HCT116 (cell line): Measurements from ENCODE around the gene DBNDD2. TPM values are rescaled to one million over a fixed set of nuclear protein-coding genes. Genes with fewer than 3 reads are reported as not detected.
A peak's percentile ranks its signal among the peaks of the same experiment; 100 is the strongest.

Experiments
- ATAC-seq: fragments of 200-7000 bp; cut with Tn5 transposase; 2 replicates; pipeline ENCODE4 v1.9.1; 2020; ENCODE audit warnings: mild to moderate bottlenecking, moderate library complexity
- Bru-seq: library from RNA; stranded (reverse); fragments of 400-500 nt; gene quantifications from one replicate; lab custom pipeline; 2021; lab: Mats Ljungman, UMichigan
- BruChase-seq, 2 experiments: library from RNA; stranded (reverse); fragments of 400-500 nt; gene quantifications; one replicate each; lab custom pipeline; 2021; lab: Mats Ljungman, UMichigan
- BruUV-seq: library from RNA; stranded (reverse); fragments of 400-500 nt; replicated peaks from 2 replicates; lab custom pipeline; 2021; lab: Mats Ljungman, UMichigan
- CTCF ChIA-PET: fragments of 300-600 bp; sonication (Branson Sonifier 250); formaldehyde crosslinking; loops from one replicate; lab custom pipeline; 2021; ENCODE audit warnings: antibody characterized with exemption; lab: Charles Lee
- POLR2A ChIA-PET: fragments of 300-600, 350-600 bp; sonication (Branson Sonifier 250); formaldehyde crosslinking; loops from one replicate; lab custom pipeline; 2021; ENCODE audit warnings: antibody characterized with exemption; lab: Charles Lee
- RAD21 ChIA-PET, 2 experiments: fragments of 300-600 bp; sonication (Branson Sonifier 250); formaldehyde crosslinking; loops; one replicate each; lab custom pipeline; 2023; ENCODE audit warnings: low total read pairs in 2 of 2; ENCODE audit not compliant: uncharacterized antibody in 2 of 2, unreplicated experiment in 2 of 2, low non-redundant PET in 1 of 2; lab: Charles Lee
- DNase-seq: peaks from one replicate; pipeline ENCODE4 v3.0.0-alpha.2; 2010; ENCODE audit warnings: low read depth, low spot score
- H2AFZ ChIP-seq: fragments of 200-600 bp; shearing (Covaris generic), sonication (generic); 2 replicates; pipeline ENCODE4 v1.6.1; 2017; ENCODE audit warnings: low read depth, mixed run types, mixed read lengths, antibody characterized with exemption, low read length; ENCODE audit not compliant: poor library complexity, severe bottlenecking
- H3K27ac ChIP-seq: 2 replicates; pipeline ENCODE4 v1.5.1; 2012; ENCODE audit warnings: low read depth, low read length
- H3K27me3 ChIP-seq: fragments of 200-600 bp; sonication (generic); 2 replicates; pipeline ENCODE4 v1.6.1; 2016; ENCODE audit warnings: mixed run types, low read length, mixed read lengths; ENCODE audit not compliant: insufficient read depth
- H3K36me3 ChIP-seq, 2 experiments: fragments of 200-500 bp in 1 of 2; fragments of 200-600 bp in 1 of 2; sonication (Bioruptor generic) in 1 of 2; sonication (generic) in 1 of 2; 2 replicates each; pipeline versions ENCODE4 v1.5.1 to v1.6.1; 2014 to 2016; ENCODE audit warnings: low read length in 2 of 2, inconsistent platforms in 1 of 2, mixed read lengths in 1 of 2, mixed run types in 1 of 2; ENCODE audit not compliant: insufficient read depth in 2 of 2, control insufficient read depth in 1 of 2
- H3K4me1 ChIP-seq, 2 experiments: fragments of 200-600 bp in 1 of 2; sonication (generic) in 1 of 2; 2 replicates each; pipeline versions ENCODE4 v1.5.1 to v1.6.1; 2012 to 2017; ENCODE audit warnings: low read length in 2 of 2, inconsistent platforms in 1 of 2, mild to moderate bottlenecking in 1 of 2, mixed read lengths in 1 of 2, mixed run types in 1 of 2, moderate library complexity in 1 of 2; ENCODE audit not compliant: insufficient read depth in 2 of 2, control insufficient read depth in 1 of 2
- H3K4me2 ChIP-seq: fragments of 200-600 bp; sonication (generic); 2 replicates; pipeline ENCODE4 v1.6.1; 2017; ENCODE audit warnings: mixed run types, low read length, mixed read lengths
- H3K4me3 ChIP-seq, 2 experiments: fragments of 200-600 bp in 1 of 2; sonication (generic) in 1 of 2; replicated peaks in 1 of 2; 2 replicates each; pipeline ENCODE4 v1.5.1; 2011 to 2016; ENCODE audit warnings: low read length in 2 of 2, control low read depth in 1 of 2, low read depth in 1 of 2, mild to moderate bottlenecking in 1 of 2, mixed read lengths in 1 of 2, mixed run types in 1 of 2
- H3K79me2 ChIP-seq: fragments of 200-600 bp; sonication (generic); 2 replicates; pipeline ENCODE4 v1.6.1; 2017; ENCODE audit warnings: mild to moderate bottlenecking, mixed run types, low read length, moderate library complexity, mixed read lengths; ENCODE audit not compliant: insufficient read depth
- H3K9ac ChIP-seq: fragments of 200-600 bp; sonication (generic); 2 replicates; pipeline ENCODE4 v1.6.1; 2016; ENCODE audit warnings: low read length, mixed read lengths
- H3K9me2 ChIP-seq: fragments of 200-600 bp; sonication (generic), shearing (Covaris generic); 2 replicates; pipeline ENCODE4 v1.6.1; 2017; ENCODE audit warnings: mixed run types, mild to moderate bottlenecking, moderate library complexity; ENCODE audit not compliant: insufficient read depth
- H3K9me3 ChIP-seq, 2 experiments: fragments of 200-500 bp in 1 of 2; fragments of 200-600 bp in 1 of 2; sonication (Bioruptor generic) in 1 of 2; sonication (generic) in 1 of 2; 2 replicates each; pipeline ENCODE4 v1.6.1; 2014 to 2017; ENCODE audit warnings: low read length in 2 of 2, mixed read lengths in 2 of 2, inconsistent platforms in 1 of 2, low read depth in 1 of 2, mild to moderate bottlenecking in 1 of 2, mixed run types in 1 of 2, moderate library complexity in 1 of 2; ENCODE audit not compliant: control insufficient read depth in 1 of 2, insufficient read depth in 1 of 2
- H4K20me1 ChIP-seq: fragments of 200-600 bp; sonication (generic), shearing (Covaris generic); 2 replicates; pipeline ENCODE4 v1.6.1; 2017; ENCODE audit warnings: mixed run types, mild to moderate bottlenecking, moderate library complexity; ENCODE audit not compliant: insufficient read depth
- CTCF ChIP-seq, 3 experiments: fragments of 200-600 bp in 1 of 3; sonication (generic) in 1 of 3; IDR thresholded peaks in 2 of 3; conservative IDR thresholded peaks in 1 of 3; 2 replicates each; pipeline ENCODE4 v1.5.1; 2012 to 2017; ENCODE audit warnings: low read depth in 2 of 3, low read length in 2 of 3, antibody characterized with exemption in 1 of 3, borderline replicate concordance in 1 of 3, control low read depth in 1 of 3, mild to moderate bottlenecking in 1 of 3, mixed read lengths in 1 of 3, mixed run types in 1 of 3, moderate library complexity in 1 of 3; ENCODE audit not compliant: insufficient read depth in 1 of 3
- JUND ChIP-seq: IDR thresholded peaks from 2 replicates; pipeline ENCODE4 v1.6.1; 2012
- YY1 ChIP-seq: IDR thresholded peaks from 2 replicates; pipeline ENCODE4 v1.6.1; 2011; ENCODE audit warnings: low read length, low read depth, moderate library complexity, mild to moderate bottlenecking; ENCODE audit not compliant: insufficient replicate concordance; ENCODE audit errors: extremely low read depth
- intact Hi-C: fragments of 100-400 bp; cut with micrococcal nuclease; formaldehyde crosslinking; loops from 2 replicates; pipeline ENCODE4 v1.10.0; 2022
- long read RNA-seq: library from polyadenylated mRNA; unstranded; transcript quantifications from one replicate; pipeline ENCODE4 v2.0.0, GENCODE V29; 2021; ENCODE audit not compliant: unreplicated experiment
- polyA plus RNA-seq: library from polyadenylated mRNA; unstranded; fragments of >200 nt; gene quantifications from 2 replicates; pipeline ENCODE4 v1.2.1, GENCODE V29; 2012; ENCODE audit warnings: missing spikeins
- total RNA-seq: library from RNA; stranded (reverse); gene quantifications from one replicate; pipeline ENCODE4 v1.2.1, GENCODE V29; 2021; ENCODE audit not compliant: unreplicated experiment

The DBNDD2 gene
- total RNA-seq (44.2 TPM), Bru-seq, nascent RNA (percentile 69 among the genes with signal in this experiment), BruChase-seq, experiment 1, labeled RNA remaining after a 6-hour chase (percentile 88 among the genes with signal in this experiment), BruChase-seq, experiment 2, labeled RNA remaining after a 2-hour chase (percentile 77 among the genes with signal in this experiment)
- polyA plus RNA-seq: 69.1 and 76.8 TPM in 2 replicates
- long read RNA-seq, transcript DBNDD2-202 (4 exons, 1,078 nt): major isoform, 21 of 43 reads
- long read RNA-seq, partial matches to known transcripts: 0 of 43 reads
- long read RNA-seq, other reads (novel, unspliced or antisense): 14 of 43 reads

- no peaks in the 10 kb centered on the region for H3K27me3 ChIP-seq
- no TSS peak for BruUV-seq
- H3K9me2 ChIP-seq: no peaks in the 10 kb centered on the region
- RAD21 ChIA-PET: no interaction called here
- no peaks in the 10 kb centered on the region for H3K9me3 ChIP-seq
- peaks cover 15% of the 10 kb centered on the region; the same call in 1 of the 2 replicates for H3K79me2 ChIP-seq
- intact Hi-C loops: no loop called here
- peak within 1 kb of the TSS; percentile 81 for H3K9ac ChIP-seq
- peaks cover 8 to 11% of the 10 kb centered on the region in 2 experiments; a peak in 2 of 4 replicates for H3K36me3 ChIP-seq
- H3K4me3 ChIP-seq: peak within 1 kb of the TSS; percentile 71 to 76
- no peak for DNase-seq
- TF ChIP-seq YY1 (no peak), CTCF (IDR thresholded peaks at IDR 0.05 in 2 of 3, conservative IDR thresholded peaks at IDR 0.05 in 1 of 3; ENCODE audit: borderline replicate concordance in 1 of 3, insufficient read depth in 1 of 3, low read depth in 2 of 3, low read length in 2 of 3) (no peak), JUND (no peak)
- CTCF ChIA-PET: interaction anchor here (0.6 kb wide), 1 partner anchor 29 kb away, joined by 3 read pairs; no protein-coding TSS in a partner anchor
- no peak for ATAC-seq
- peaks cover 5 to 24% of the 10 kb centered on the region in 2 experiments; a peak in 3 of 4 replicates for H3K4me1 ChIP-seq
- peak within 1 kb of the TSS; percentile 84 for H3K4me2 ChIP-seq
- H2AFZ ChIP-seq: no peak within 1 kb of the TSS
- peak within 1 kb of the TSS; percentile 83 for H3K27ac ChIP-seq
- POLR2A ChIA-PET: interaction anchor here (1.3 to 1.5 kb wide), 3 partner anchors 8 to 85 kb away, joined by 4 to 6 read pairs (median 4); partner anchors contain the start of gene PIGT
- H4K20me1 ChIP-seq: no peaks in the 10 kb centered on the region
These were observed at the start of gene DBNDD2 for GRCh38 chr20:45407783-45408645. Gene DBNDD2, plus strand, starts transcription at chr20:45408289. Its CDS starts 179 bp downstream, at chr20:45408468.
